Measurements from ENCODE around the gene RPAP3.
"Not testable (repeated sequence)": the region's sequence is repeated elsewhere in the genome, so short reads cannot be mapped to it uniquely, and the experiment has no call there.

RPAP3 gene

DNA sequence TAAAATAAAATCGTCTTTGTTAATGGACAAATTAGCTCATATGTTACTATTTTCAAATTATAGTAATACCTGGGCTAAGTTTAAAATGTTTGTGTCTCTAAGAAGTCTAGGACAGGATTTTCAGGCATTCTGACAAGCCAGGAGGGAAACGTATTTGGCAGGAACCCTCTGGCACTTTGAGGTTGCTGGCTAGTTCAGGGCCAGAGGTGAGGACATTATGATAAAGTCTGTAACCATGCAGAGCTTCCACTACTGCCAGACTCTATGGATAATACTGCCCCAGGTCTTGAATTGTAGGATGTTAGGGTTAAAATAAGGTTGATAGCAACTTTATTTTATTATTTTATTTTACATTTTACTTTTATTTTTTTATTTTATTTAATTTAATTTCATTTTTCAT lies 56.4 kb downstream of the RPAP3 start:
- Mint-ChIP-seq H3K27me3 (no peaks in the 10 kb centered on the region), H3K27ac (no peak overlapping the region), H3K4me1 (peaks cover 2% of the 10 kb centered on the region), H3K9me3 (peaks cover 7% of the 10 kb centered on the region), H3K4me3 (no peak overlapping the region), H3K36me3 (peaks cover 13% of the 10 kb centered on the region)
- no peak for DNase-seq (ENCODE audit: low spot score in 2 of 2)
- ATAC-seq (ENCODE audit: low read depth) = no peak

- Mint-ChIP-seq H3K27me3 (no peaks in the 10 kb centered on the region), H3K9me3 (peaks cover 12% of the 10 kb centered on the region), H3K4me3 (no peak overlapping the region), H3K36me3 (peaks cover 19% of the 10 kb centered on the region), H3K4me1 (peaks cover 2% of the 10 kb centered on the region), H3K27ac (no peak overlapping the region)
- DNase-seq (ENCODE audit: low spot score in 2 of 2) = no peak
- ATAC-seq (ENCODE audit: low read depth) = no peak
These were observed 57.7 kb downstream of the RPAP3 start for GRCh38 chr12:47648056-47648579.

GRCh38 chr12:47642310-47642709 lies 63.5 kb downstream of the RPAP3 start:
- not testable (repeated sequence) for DNase-seq (ENCODE audit: low spot score in 2 of 2); H3K4me3 Mint-ChIP-seq; H3K4me1 Mint-ChIP-seq; ATAC-seq (ENCODE audit: low read depth); H3K27ac Mint-ChIP-seq; H3K27me3 Mint-ChIP-seq
- peaks cover 71% of the 10 kb centered on the region for H3K36me3 Mint-ChIP-seq
- H3K9me3 Mint-ChIP-seq = peaks cover 37% of the 10 kb centered on the region

DNA sequence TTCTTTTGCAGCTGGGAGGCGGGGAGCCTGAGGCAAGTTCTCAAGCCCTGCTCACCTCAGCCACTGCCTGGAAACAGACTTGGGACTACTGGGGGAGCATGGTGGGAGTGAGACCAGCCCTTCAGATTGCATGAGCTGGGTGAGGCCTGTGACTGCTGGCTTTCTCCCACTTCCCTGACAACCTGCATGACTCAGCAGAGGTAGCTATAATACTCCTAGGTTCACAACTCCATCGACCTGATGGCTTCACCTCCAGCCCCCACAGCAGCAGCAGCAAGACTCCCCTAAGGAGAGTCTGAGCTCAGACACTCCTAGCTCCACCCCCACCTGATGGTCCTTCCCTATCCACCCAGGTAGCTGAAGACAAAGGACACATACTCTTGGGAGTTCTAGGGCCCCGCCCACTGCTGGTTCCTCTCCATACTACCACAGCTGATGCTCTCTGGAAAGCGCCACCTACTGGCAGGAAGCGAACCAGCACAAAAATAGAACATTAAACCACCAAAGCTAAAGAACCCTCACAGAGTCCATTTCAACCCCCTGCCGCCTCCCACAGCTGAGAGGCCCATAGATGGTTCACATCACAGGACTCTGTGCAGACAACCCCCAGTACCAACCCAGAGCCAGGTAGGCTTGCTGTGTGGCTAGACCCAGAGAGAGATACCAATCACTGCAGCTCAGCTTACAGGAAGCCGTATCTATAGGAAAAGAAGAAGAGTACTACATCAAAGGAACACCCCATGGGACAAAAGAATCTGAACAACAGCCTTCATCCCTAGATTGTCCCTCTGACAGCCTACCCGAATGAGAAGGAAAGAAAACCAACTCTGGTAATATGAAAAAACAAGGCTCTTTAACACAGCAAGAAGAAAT lies 68.7 kb downstream of the RPAP3 start:
- H3K4me1 Mint-ChIP-seq = peaks cover 3% of the 10 kb centered on the region

DNA sequence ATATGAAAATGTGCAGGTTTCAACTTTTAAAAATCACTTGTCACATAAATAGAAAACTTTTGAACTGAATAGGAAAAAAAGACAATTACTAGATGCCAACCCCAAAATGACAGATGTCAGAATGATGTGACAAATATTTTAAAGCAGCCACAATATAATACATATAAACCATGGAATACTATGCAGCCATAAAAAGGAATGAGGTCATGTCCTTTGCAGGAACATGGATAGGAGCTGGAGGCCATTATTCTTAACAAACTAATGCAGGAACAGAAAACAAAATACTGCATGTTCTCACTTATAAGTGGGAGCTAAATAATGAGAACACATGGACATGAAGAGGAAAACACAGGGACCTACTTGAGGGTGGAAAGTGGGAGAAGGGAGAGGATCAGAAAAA lies 70.1 kb downstream of the RPAP3 start:
- peaks cover 54% of the 10 kb centered on the region for H3K36me3 Mint-ChIP-seq

More for the DNA sequence above, 68.7 kb downstream of the RPAP3 start:
- Mint-ChIP-seq H3K4me3 (no peak overlapping the region), H3K27me3 (no peaks in the 10 kb centered on the region), H3K9me3 (peaks cover 25% of the 10 kb centered on the region), H3K36me3 (peaks cover 61% of the 10 kb centered on the region), H3K27ac (no peak overlapping the region)
- ATAC-seq (ENCODE audit: low read depth) (no peak), DNase-seq (ENCODE audit: low spot score in 2 of 2) (no peak)

GRCh38 chr12:47634127-47634526 lies 71.7 kb downstream of the RPAP3 start:
- DNase-seq (ENCODE audit: low spot score in 2 of 2) = no peak
- H3K36me3 Mint-ChIP-seq = peaks cover 47% of the 10 kb centered on the region
- H3K9me3 Mint-ChIP-seq = peaks cover 17% of the 10 kb centered on the region
- H3K4me1 Mint-ChIP-seq = no peaks in the 10 kb centered on the region
- H3K27me3 Mint-ChIP-seq = no peaks in the 10 kb centered on the region
- no peak for ATAC-seq (ENCODE audit: low read depth)
- no peak overlapping the region for H3K27ac Mint-ChIP-seq
- H3K4me3 Mint-ChIP-seq = no peak overlapping the region

More for the DNA sequence above, 70.1 kb downstream of the RPAP3 start:
- not testable (repeated sequence) for H3K27ac Mint-ChIP-seq; ATAC-seq (ENCODE audit: low read depth); H3K27me3 Mint-ChIP-seq; H3K4me3 Mint-ChIP-seq; DNase-seq (ENCODE audit: low spot score in 2 of 2); H3K4me1 Mint-ChIP-seq
- peaks cover 20% of the 10 kb centered on the region for H3K9me3 Mint-ChIP-seq

- Mint-ChIP-seq H3K36me3 (peaks cover 38% of the 10 kb centered on the region), H3K4me3 (no peak overlapping the region), H3K27ac (no peak overlapping the region), H3K4me1 (no peaks in the 10 kb centered on the region), H3K9me3 (peaks cover 9% of the 10 kb centered on the region), H3K27me3 (no peaks in the 10 kb centered on the region)
- ATAC-seq (ENCODE audit: low read depth) (no peak), DNase-seq (ENCODE audit: low spot score in 2 of 2) (no peak)
These were observed 83.9 kb downstream of the RPAP3 start for GRCh38 chr12:47621960-47622359.

DNA sequence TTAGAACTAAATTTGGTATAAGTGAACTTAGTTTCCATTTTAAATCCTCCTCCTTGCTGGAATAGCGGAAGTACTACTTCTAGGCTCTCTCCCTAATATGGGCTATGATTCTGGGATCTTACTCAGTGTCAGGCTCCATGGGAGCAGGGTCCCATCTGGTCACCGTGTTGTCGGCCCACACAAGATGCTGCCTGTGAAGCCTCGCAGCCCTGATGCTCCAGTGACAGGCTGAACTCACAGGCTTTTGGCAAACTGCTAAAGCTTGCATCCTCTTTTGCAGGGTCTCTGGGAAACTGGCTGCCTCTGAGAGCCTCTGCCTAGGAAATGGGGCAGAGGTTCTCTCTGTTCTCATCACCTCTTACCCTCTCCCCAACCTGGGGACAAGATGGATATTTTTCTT lies 88.4 kb downstream of the RPAP3 start:
- Mint-ChIP-seq H3K27ac (no peak overlapping the region), H3K36me3 (peaks cover 25% of the 10 kb centered on the region), H3K9me3 (peaks cover 10% of the 10 kb centered on the region), H3K4me3 (no peak overlapping the region), H3K27me3 (no peaks in the 10 kb centered on the region), H3K4me1 (no peaks in the 10 kb centered on the region)
- DNase-seq (ENCODE audit: low spot score in 2 of 2) (no peak), ATAC-seq (ENCODE audit: low read depth) (no peak)

DNA sequence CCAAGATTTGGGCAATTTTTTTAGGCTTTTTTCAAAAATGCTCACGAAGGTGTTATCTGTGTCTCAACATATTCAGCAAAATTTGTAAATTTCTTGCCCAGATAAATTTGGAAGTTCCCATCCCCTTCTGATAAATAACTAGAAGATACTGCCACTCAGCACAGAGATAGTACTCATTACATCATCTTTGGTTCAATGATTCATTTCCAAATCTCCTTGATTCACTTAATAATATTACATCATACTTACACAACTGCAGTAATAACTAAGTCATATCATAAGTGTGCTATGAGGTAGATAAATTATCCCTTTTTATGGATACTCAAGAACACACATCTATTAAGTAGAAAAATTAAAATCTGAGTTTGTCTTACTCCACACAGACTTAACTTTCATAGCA lies 89.4 kb downstream of the RPAP3 start:
- H3K9me3 Mint-ChIP-seq = peaks cover 13% of the 10 kb centered on the region
- DNase-seq (ENCODE audit: low spot score in 2 of 2) (no peak), ATAC-seq (ENCODE audit: low read depth) (no peak)
- H3K4me3 Mint-ChIP-seq = no peak overlapping the region
- no peaks in the 10 kb centered on the region for H3K27me3 Mint-ChIP-seq
- H3K36me3 Mint-ChIP-seq = peaks cover 26% of the 10 kb centered on the region
- no peak overlapping the region for H3K27ac Mint-ChIP-seq
- H3K4me1 Mint-ChIP-seq = no peaks in the 10 kb centered on the region

GRCh38 chr12:47615711-47616110 lies 90.1 kb downstream of the RPAP3 start:
- H3K27me3 Mint-ChIP-seq = no peaks in the 10 kb centered on the region
- DNase-seq (ENCODE audit: low spot score in 2 of 2) = no peak
- H3K4me3 Mint-ChIP-seq = no peak overlapping the region
- ATAC-seq (ENCODE audit: low read depth) = no peak
- no peak overlapping the region for H3K27ac Mint-ChIP-seq
- peaks cover 24% of the 10 kb centered on the region for H3K36me3 Mint-ChIP-seq
- peaks cover 13% of the 10 kb centered on the region for H3K9me3 Mint-ChIP-seq
- H3K4me1 Mint-ChIP-seq = no peaks in the 10 kb centered on the region

- Mint-ChIP-seq H3K27me3 (no peaks in the 10 kb centered on the region), H3K36me3 (peaks cover 24% of the 10 kb centered on the region), H3K27ac (no peak overlapping the region), H3K9me3 (peaks cover 13% of the 10 kb centered on the region), H3K4me3 (no peak overlapping the region), H3K4me1 (peaks cover 11% of the 10 kb centered on the region)
- ATAC-seq (ENCODE audit: low read depth) = no peak
- no peak for DNase-seq (ENCODE audit: low spot score in 2 of 2)
These were observed 91.3 kb downstream of the RPAP3 start for GRCh38 chr12:47614521-47614920.

GRCh38 chr12:47612953-47613352 lies 92.9 kb downstream of the RPAP3 start:
- ATAC-seq (ENCODE audit: low read depth) = no peak
- DNase-seq (ENCODE audit: low spot score in 2 of 2) = no peak
- no peak overlapping the region for H3K4me3 Mint-ChIP-seq
- H3K9me3 Mint-ChIP-seq = peaks cover 13% of the 10 kb centered on the region
- H3K27ac Mint-ChIP-seq = no peak overlapping the region
- H3K4me1 Mint-ChIP-seq = peaks cover 16% of the 10 kb centered on the region
- H3K27me3 Mint-ChIP-seq = no peaks in the 10 kb centered on the region
- H3K36me3 Mint-ChIP-seq = peaks cover 17% of the 10 kb centered on the region

DNA sequence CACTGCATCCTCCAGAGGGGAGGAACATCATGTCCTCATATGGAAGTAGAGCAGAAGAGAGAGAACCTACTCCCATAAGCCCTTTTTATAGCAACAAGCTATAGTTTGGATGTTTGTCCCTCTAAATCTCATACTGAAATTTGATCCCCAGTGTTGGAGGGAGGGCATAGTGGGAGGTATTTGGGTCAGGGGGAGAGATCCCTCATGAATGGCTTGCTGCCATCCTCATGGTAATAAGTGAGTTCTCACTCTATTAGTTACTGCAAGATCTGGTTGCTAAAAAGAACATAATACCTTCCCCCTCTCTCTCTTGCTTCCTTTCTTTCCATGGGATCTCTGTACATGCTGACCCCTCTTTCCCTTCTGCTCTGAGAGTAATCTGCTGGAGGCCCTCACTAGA lies 93.9 kb downstream of the RPAP3 start:
- H3K36me3 Mint-ChIP-seq = peaks cover 24% of the 10 kb centered on the region

More for the DNA sequence above, 93.9 kb downstream of the RPAP3 start:
- ATAC-seq (ENCODE audit: low read depth) (no peak), DNase-seq (ENCODE audit: low spot score in 2 of 2) (no peak)
- H3K27ac Mint-ChIP-seq = no peak overlapping the region
- no peak overlapping the region for H3K4me3 Mint-ChIP-seq
- H3K27me3 Mint-ChIP-seq = no peaks in the 10 kb centered on the region
- H3K4me1 Mint-ChIP-seq = peaks cover 16% of the 10 kb centered on the region
- H3K9me3 Mint-ChIP-seq = peaks cover 13% of the 10 kb centered on the region

Measured in memory B cell (primary cell).